Right atrium auricular region (tissue), 2 donors: Measurements from ENCODE around the gene C18orf32. TPM values are rescaled to one million over a fixed set of nuclear protein-coding genes. Genes with fewer than 3 reads are reported as not detected.
"Not testable (repeated sequence)": the region's sequence is repeated elsewhere in the genome, so short reads cannot be mapped to it uniquely, and the experiment has no call there.

Source experiments
- DNase-seq: peaks from one replicate; pipeline ENCODE4 v3.0.0-alpha.2; 2019; ENCODE audit warnings: low spot score
- H3K27ac ChIP-seq, 2 donors: fragments of 200-600 bp; sonication (generic); 1 replicate in 1 of 2; 2 replicates in 1 of 2; pipeline ENCODE4 v1.5.1; 2016 to 2019
- H3K27me3 ChIP-seq, 2 donors: fragments of 200-600 bp; sonication (generic); one replicate each; pipeline versions ENCODE4 v1.5.1 to v1.6.0; 2017 to 2019
- H3K36me3 ChIP-seq: fragments of 200-600 bp; sonication (generic); one replicate; pipeline ENCODE4 v1.5.1; 2016
- H3K4me1 ChIP-seq, 2 donors: fragments of 200-600 bp; sonication (generic); one replicate each; pipeline versions ENCODE4 v1.5.1 to v1.6.0; 2017 to 2019
- H3K4me3 ChIP-seq, 2 donors: fragments of 200-600 bp; sonication (generic); 1 replicate in 1 of 2; 2 replicates in 1 of 2; pipeline ENCODE4 v1.5.1; 2017 to 2019; ENCODE audit warnings: mild to moderate bottlenecking in 1 of 2, moderate library complexity in 1 of 2
- H3K9me3 ChIP-seq, 2 donors: fragments of 200-600 bp; sonication (generic); one replicate each; pipeline ENCODE4 v1.5.1; 2019
- total RNA-seq, 2 donors: library from RNA; depleted of rRNA; stranded (reverse); fragments of >200 nt; gene quantifications; one replicate each; pipeline ENCODE4 v1.1.0, GENCODE V29; 2016
- TF ChIP-seq, protein P1 (sequence below), 2 donors: fragments of 200-600 bp; sonication (generic); IDR thresholded peaks; one replicate each; pipeline ENCODE4 v1.5.1; 2019; ENCODE audit warnings: antibody characterized with exemption in 2 of 2

C18orf32 gene
- total RNA-seq, 2 donors from 2014 or later, result 36.0 to 59.9 TPM

DNA sequence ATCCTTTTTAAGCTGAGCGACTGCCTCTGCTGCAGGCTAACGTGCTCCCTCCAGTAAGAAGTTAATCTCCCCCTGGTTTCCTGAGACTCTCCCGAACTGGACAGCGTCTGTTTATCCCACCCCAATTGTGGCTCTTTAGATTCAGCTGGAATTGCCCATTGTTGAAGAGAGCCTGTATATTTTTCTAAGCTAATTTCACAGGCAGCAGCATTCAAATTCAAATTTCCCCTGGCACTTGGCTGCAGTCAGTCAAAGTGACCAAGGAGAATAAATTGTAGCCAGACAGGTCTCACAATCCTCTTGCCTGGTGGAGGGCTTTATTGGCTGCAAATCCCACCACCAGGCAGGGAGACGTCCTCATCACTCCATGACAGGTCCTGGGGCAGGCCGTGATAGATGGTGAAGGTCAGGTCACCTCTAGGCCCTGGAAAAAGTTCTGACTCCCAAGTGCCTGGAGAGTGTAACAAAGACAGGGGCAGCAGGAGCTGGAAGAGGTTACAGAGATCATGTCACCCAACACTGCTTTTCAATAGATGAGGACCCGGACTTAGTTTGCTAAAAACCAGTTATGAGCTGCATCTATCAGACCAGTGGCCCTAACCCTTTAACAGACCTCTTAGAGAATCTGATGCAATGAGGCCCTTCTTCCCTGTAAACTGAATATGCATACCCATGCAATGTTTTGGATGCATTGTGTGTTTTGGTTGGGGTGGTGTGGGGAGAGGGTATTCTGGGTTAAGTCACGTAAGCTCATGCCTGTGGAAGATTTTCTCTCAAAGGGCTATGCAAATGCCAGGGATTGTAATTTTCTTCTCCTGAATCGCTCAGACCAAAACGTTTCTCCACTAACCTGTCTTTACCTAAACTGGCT lies 32.3 kb upstream of the C18orf32 start:
- Histone ChIP-seq H3K27me3 (no peaks in the 10 kb centered on the region), H3K36me3 (no peaks in the 10 kb centered on the region), H3K27ac (no peak overlapping the region), H3K9me3 (no peaks in the 10 kb centered on the region), H3K4me3 (no peak overlapping the region), H3K4me1 (no peaks in the 10 kb centered on the region)
- peak; percentile 38 for DNase-seq
- TF ChIP-seq, protein P1, sequence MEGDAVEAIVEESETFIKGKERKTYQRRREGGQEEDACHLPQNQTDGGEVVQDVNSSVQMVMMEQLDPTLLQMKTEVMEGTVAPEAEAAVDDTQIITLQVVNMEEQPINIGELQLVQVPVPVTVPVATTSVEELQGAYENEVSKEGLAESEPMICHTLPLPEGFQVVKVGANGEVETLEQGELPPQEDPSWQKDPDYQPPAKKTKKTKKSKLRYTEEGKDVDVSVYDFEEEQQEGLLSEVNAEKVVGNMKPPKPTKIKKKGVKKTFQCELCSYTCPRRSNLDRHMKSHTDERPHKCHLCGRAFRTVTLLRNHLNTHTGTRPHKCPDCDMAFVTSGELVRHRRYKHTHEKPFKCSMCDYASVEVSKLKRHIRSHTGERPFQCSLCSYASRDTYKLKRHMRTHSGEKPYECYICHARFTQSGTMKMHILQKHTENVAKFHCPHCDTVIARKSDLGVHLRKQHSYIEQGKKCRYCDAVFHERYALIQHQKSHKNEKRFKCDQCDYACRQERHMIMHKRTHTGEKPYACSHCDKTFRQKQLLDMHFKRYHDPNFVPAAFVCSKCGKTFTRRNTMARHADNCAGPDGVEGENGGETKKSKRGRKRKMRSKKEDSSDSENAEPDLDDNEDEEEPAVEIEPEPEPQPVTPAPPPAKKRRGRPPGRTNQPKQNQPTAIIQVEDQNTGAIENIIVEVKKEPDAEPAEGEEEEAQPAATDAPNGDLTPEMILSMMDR (IDR thresholded peaks at IDR 0.05), result no peak

DNA sequence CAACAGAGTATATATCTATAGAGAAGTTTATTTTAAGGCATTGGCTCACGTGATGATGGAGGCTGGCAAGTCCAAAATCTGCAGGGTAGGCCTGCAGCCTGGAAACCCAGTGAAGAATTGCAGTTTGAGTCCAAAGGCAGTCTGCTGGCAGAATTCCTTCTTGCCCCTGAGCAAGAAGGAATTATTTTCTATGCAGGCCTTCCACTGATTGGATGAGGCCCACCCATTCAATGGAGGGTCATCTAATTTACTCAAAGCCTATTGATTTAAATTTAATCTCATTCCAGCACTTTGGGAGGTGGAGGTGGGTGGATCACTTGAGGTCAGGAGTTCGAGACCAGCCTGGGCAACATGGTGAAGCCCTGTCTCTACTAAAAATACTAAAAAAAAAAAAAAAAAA lies 30.4 kb upstream of the C18orf32 start:
- Histone ChIP-seq H3K36me3 (no peaks in the 10 kb centered on the region), H3K4me3 (no peak overlapping the region), H3K4me1 (no peaks in the 10 kb centered on the region), H3K27ac (no peak overlapping the region), H3K27me3 (no peaks in the 10 kb centered on the region), H3K9me3 (no peaks in the 10 kb centered on the region)
- no peak for DNase-seq
- TF ChIP-seq, protein P1 (IDR thresholded peaks at IDR 0.05), result no peak

DNA sequence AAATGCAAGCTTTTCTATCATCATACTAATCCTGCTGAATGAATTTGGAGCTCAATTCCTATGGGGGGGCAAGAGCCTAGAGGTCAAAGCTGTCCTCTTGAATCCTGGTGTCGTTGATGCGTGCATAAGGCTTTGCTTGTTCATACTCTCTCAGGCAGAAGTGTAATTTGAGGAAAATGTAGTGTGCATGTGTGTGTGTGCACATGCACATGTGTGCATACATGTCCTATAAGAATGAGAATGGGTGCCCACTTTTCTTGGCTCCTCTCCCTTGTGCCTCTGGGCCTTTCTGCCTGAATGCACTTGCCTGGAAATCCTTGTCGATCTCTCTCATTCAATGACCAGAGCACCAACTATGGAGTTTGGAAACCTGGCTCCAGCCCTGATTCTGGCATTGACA lies 28.5 kb upstream of the C18orf32 start:
- Histone ChIP-seq H3K4me3 (no peak overlapping the region), H3K27me3 (no peaks in the 10 kb centered on the region), H3K4me1 (no peaks in the 10 kb centered on the region), H3K36me3 (no peaks in the 10 kb centered on the region), H3K27ac (no peak overlapping the region), H3K9me3 (no peaks in the 10 kb centered on the region)
- DNase-seq, result no peak
- TF ChIP-seq, protein P1 (IDR thresholded peaks at IDR 0.05), result no peak

DNA sequence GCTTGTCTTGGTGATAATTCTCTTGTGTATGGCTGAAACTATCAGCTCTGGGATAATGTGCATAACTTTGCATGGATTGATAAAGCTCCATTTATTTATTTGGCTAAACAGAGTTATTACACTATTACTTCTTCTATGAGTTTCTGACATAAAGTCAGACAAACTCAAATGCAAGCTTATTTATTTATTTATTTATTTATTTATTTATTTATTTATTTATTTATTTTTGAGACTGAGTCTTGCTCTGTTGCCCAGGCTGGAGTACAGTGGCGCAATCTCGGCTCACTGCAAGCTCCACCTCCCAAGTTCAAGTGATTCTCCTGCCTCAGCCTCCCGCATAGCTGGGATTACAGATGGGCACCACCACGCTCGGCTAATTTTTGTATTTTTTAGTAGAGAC lies 28.0 kb upstream of the C18orf32 start:
- peak overlapping the region in 1 of 2 donors; percentile 4 for H3K27ac ChIP-seq
- not testable (repeated sequence) for H3K4me1 ChIP-seq, H3K27me3 ChIP-seq

DNA sequence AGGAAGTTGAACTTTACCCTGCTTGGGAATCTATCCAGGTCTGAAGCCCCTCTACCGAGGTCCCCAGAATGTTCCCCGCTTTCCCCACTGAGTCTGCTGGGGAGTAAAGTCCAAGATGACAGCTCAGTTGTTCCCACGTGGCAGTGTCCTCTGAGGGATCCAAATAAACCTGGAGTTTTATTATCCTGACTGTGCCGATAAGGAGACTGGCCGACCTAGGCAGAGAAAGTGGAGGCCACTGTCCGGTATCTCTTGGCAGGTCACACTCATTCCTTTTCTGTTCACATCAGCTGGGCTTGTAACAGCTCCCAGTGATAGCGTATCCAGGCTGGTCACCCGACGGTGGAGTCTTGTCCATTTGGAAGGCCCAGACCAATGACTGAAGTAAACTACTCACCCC lies 27.5 kb upstream of the C18orf32 start:
- Histone ChIP-seq H3K4me3 (no peak overlapping the region), H3K4me1 (no peaks in the 10 kb centered on the region), H3K36me3 (no peaks in the 10 kb centered on the region), H3K27ac (peak overlapping the region in 1 of 2 donors; percentile 4), H3K9me3 (no peaks in the 10 kb centered on the region), H3K27me3 (no peaks in the 10 kb centered on the region)
- DNase-seq, result no peak
- TF ChIP-seq, protein P1 (IDR thresholded peaks at IDR 0.05), result no peak

More for the DNA sequence above, 28.0 kb upstream of the C18orf32 start:
- not testable (repeated sequence) for H3K9me3 ChIP-seq, H3K4me3 ChIP-seq, H3K36me3 ChIP-seq, DNase-seq

DNA sequence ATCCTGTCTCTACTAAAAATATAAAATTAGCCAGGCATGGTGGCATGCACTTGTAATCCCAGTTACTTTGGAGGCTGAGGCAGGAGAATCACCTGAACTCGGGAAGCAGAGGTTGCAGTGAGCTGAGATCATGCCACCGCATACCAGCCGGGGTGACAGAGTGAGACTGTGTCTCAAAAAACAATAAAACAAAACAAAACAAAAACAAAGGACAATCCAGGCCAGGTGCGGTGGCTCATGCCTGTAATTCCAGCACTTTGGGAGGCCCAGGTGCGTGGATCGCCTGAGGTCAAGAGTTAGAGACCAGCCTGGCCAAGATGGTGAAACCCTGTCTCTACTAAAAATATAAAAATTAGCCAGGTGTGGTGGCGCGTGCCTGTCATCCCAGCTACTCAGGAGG lies 25.8 kb upstream of the C18orf32 start:
- H3K4me1 ChIP-seq, H3K9me3 ChIP-seq, H3K27me3 ChIP-seq, DNase-seq, H3K4me3 ChIP-seq, H3K36me3 ChIP-seq, H3K27ac ChIP-seq: not testable (repeated sequence)
